Activated naive CD8-positive, alpha-beta T cell treated with anti-CD3 and anti-CD28 coated beads, Interleukin-2, amount 10 ng/mL, durations not matched to agents 7 days and 5 days (primary cell): ENCODE results near the gene TNFRSF21. TPM values are rescaled to one million over a fixed set of nuclear protein-coding genes. Genes with fewer than 3 reads are reported as not detected.

Experiments
- ATAC-seq: fragments of 150-1000 bp; cut with Tn5 transposase; one replicate; pipeline ENCODE4 v1.10.0; 2021; ENCODE audit warnings: low read depth, moderate library complexity
- POLR2A ChIA-PET: fragments of 350-600 bp; sonication (Branson Sonifier 250); formaldehyde crosslinking; loops from one replicate; lab custom pipeline; 2021; ENCODE audit warnings: antibody characterized with exemption; lab: Charles Lee
- DNase-seq: peaks from one replicate; pipeline ENCODE4 v3.0.0; 2021
- H3K27ac Mint-ChIP-seq: one replicate; pipeline ENCODE4 v1.8.0; 2022; ENCODE audit warnings: mild to moderate bottlenecking, mixed read lengths
- H3K27me3 Mint-ChIP-seq: one replicate; pipeline ENCODE4 v1.8.0; 2022; ENCODE audit warnings: mild to moderate bottlenecking, moderate library complexity, mixed read lengths
- H3K36me3 Mint-ChIP-seq: one replicate; pipeline ENCODE4 v1.8.0; 2021; ENCODE audit warnings: mild to moderate bottlenecking, mixed read lengths
- H3K4me1 Mint-ChIP-seq: one replicate; pipeline ENCODE4 v1.8.0; 2021; ENCODE audit warnings: mixed read lengths
- H3K4me3 Mint-ChIP-seq: one replicate; pipeline ENCODE4 v1.8.0; 2022; ENCODE audit warnings: mild to moderate bottlenecking, moderate library complexity, mixed read lengths
- H3K9me3 Mint-ChIP-seq: one replicate; pipeline ENCODE4 v1.8.0; 2021; ENCODE audit warnings: mixed read lengths
- total RNA-seq, 2 experiments: library from RNA; stranded (reverse); gene quantifications; one replicate each; pipeline ENCODE4 v1.2.3, GENCODE V29; 2021

Gene TNFRSF21
- total RNA-seq, 2 experiments from 2014 or later, result 0.62 to 0.83 TPM

DNA sequence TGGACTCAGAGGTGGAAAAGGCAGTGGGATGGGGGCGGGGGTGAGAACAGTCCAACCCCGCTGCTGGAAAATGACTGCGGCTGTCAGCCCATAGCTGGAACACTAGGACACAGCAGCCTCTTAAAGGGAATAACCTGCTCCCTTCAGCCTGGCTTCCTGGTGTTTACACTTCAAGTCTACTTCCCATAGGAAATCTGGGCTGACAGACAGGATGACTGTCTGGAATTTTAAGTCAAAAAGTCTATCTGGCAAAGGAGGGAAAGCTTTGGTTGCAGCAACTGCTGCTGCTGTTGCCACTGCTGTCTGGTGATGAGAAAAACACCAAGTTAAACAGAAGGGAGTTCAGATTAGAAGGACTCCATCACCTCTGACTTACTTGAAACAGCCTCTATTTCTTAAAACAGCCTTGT is 44.9 kb downstream of the TNFRSF21 start:
- H3K27me3 Mint-ChIP-seq, result no peaks in the 10 kb centered on the region
- no peak for DNase-seq
- H3K4me3 Mint-ChIP-seq, result no peak overlapping the region
- no peak for ATAC-seq
- no peaks in the 10 kb centered on the region for H3K36me3 Mint-ChIP-seq
- no peaks in the 10 kb centered on the region for H3K4me1 Mint-ChIP-seq
- POLR2A ChIA-PET, result no interaction called here
- no peaks in the 10 kb centered on the region for H3K9me3 Mint-ChIP-seq
- no peak overlapping the region for H3K27ac Mint-ChIP-seq

DNA sequence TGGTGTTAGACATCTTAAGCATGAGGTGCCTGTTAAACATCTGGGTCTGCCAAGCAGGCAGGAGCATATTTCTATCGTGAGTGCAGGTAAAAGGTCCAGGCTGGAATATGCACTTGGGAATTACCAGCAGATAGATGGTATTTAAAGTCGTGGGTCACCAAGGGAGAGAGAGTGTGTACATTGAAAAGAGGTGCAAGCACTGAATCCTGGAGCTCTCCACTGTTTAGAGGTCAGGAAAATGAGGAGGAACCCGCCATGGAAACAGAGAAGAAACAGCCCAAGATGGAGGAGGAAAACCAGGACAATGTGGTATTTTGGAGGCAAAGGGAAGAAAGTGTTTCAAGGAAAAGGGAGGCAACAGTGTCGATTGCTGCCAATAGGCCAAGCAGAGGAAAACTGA is 46.4 kb downstream of the TNFRSF21 start:
- DNase-seq (no peak), ATAC-seq (no peak)
- Mint-ChIP-seq H3K9me3 (no peaks in the 10 kb centered on the region), H3K27me3 (no peaks in the 10 kb centered on the region), H3K4me3 (no peak overlapping the region), H3K4me1 (no peaks in the 10 kb centered on the region), H3K36me3 (peaks cover 1% of the 10 kb centered on the region), H3K27ac (no peak overlapping the region)
- POLR2A ChIA-PET, result no interaction called here

DNA sequence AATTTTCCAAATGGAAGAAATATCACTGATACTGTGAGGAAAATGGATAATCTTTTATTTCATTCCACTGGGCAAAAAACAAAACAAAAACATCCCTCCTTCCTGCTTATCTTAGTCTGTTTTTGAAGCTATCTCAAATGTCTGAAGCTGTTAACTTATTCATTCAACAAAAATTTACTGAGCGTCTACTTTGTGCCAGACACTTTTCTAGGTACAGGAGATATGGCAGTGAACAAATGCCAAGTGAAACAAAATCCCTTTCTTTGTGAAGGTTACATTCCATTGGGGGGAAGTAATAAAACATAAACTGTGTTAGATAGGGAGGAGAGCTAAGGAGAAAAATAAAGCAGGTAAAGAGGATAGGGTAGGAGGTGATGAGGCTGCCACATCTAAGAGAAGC is 47.5 kb downstream of the TNFRSF21 start:
- H3K9me3 Mint-ChIP-seq, result no peaks in the 10 kb centered on the region

DNA sequence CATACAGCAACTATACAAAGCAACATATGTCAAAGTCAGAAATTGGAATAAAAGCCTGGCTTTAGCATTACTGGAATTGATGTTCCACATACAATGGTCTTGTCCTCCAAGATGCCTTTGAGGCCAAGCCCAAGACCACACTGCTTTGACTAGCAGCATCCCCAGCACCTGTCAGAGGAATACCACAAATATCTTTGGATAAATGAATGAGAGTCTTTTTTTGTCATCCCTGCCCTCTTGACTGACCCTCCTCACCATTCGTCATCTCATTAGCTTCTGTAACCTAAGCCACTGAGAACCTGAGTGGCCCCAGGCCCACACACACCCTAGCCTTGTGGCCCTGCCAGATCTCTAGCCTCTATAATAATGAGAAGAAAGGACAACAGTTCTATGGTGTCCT is 48.5 kb downstream of the TNFRSF21 start:
- no peak for ATAC-seq
- H3K4me1 Mint-ChIP-seq, result no peaks in the 10 kb centered on the region

More for the DNA sequence above, 47.5 kb downstream of the TNFRSF21 start:
- Mint-ChIP-seq H3K27me3 (no peaks in the 10 kb centered on the region), H3K4me3 (no peak overlapping the region), H3K36me3 (peaks cover 1% of the 10 kb centered on the region), H3K27ac (no peak overlapping the region), H3K4me1 (no peaks in the 10 kb centered on the region)
- DNase-seq (no peak), ATAC-seq (no peak)
- POLR2A ChIA-PET, result no interaction called here

DNA sequence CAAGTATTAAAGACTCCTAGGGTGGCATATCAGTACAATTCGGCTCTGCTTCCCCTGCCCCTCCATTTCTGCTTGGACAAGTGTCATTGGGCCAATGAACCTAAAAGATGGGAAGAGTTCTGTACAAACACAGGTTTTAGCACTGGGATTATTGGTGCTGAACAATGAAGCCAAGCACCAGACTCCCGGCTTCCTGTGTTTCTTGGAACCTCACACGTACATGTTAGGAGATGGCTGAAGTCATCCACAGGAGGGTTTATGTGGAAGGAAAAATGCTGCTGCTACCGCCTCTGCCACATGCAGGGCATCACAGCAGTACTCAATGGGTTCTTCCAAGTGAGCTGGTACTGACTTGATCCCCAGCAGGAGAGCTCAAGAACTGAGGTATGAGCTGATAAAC is 49.7 kb downstream of the TNFRSF21 start:
- POLR2A ChIA-PET, result no interaction called here
- ATAC-seq, result no peak
- no peaks in the 10 kb centered on the region for H3K4me1 Mint-ChIP-seq

More for the DNA sequence above, 48.5 kb downstream of the TNFRSF21 start:
- POLR2A ChIA-PET, result no interaction called here
- peaks cover 1% of the 10 kb centered on the region for H3K36me3 Mint-ChIP-seq
- H3K27ac Mint-ChIP-seq, result no peak overlapping the region
- no peak overlapping the region for H3K4me3 Mint-ChIP-seq
- H3K27me3 Mint-ChIP-seq, result no peaks in the 10 kb centered on the region
- no peak for DNase-seq
- H3K9me3 Mint-ChIP-seq, result no peaks in the 10 kb centered on the region

DNA sequence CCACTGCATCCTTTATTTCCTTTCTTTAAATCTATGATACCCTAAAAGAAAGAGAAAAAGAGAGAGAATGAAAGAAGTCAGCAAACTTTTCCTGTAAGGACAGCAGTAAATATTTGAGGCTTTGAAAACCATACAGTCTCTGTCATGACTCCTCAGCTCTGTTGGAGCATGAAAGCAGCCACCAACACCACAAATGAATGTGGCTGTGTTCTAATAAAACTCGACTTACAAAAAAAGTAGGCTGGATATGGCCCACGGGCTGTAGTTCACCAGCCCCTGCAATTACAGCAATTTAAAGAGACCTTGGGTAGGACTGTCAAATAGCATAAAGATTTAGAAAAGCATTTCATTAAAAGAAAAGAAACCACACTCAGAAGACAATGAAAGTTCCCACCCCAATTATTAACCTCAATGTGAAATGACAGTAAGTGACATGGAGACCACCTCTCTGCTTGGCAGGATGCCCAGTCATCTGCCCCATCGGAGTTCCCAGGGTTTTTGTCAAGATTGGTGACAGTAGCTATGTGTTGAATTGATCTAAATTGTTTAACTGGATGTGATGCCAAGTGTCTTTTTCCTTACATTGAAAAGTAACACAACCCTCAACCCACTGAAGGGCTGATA is 50.9 kb downstream of the TNFRSF21 start:
- ATAC-seq, result no peak
- no peaks in the 10 kb centered on the region for H3K9me3 Mint-ChIP-seq
- H3K4me3 Mint-ChIP-seq, result no peak overlapping the region
- peaks cover 1% of the 10 kb centered on the region for H3K36me3 Mint-ChIP-seq
- no peak for DNase-seq
- no peaks in the 10 kb centered on the region for H3K4me1 Mint-ChIP-seq
- POLR2A ChIA-PET, result no interaction called here
- H3K27ac Mint-ChIP-seq, result no peak overlapping the region
- no peaks in the 10 kb centered on the region for H3K27me3 Mint-ChIP-seq

More for the DNA sequence above, 49.7 kb downstream of the TNFRSF21 start:
- Mint-ChIP-seq H3K27ac (no peak overlapping the region), H3K9me3 (no peaks in the 10 kb centered on the region), H3K4me3 (no peak overlapping the region), H3K36me3 (peaks cover 1% of the 10 kb centered on the region), H3K27me3 (no peaks in the 10 kb centered on the region)
- no peak for DNase-seq

DNA sequence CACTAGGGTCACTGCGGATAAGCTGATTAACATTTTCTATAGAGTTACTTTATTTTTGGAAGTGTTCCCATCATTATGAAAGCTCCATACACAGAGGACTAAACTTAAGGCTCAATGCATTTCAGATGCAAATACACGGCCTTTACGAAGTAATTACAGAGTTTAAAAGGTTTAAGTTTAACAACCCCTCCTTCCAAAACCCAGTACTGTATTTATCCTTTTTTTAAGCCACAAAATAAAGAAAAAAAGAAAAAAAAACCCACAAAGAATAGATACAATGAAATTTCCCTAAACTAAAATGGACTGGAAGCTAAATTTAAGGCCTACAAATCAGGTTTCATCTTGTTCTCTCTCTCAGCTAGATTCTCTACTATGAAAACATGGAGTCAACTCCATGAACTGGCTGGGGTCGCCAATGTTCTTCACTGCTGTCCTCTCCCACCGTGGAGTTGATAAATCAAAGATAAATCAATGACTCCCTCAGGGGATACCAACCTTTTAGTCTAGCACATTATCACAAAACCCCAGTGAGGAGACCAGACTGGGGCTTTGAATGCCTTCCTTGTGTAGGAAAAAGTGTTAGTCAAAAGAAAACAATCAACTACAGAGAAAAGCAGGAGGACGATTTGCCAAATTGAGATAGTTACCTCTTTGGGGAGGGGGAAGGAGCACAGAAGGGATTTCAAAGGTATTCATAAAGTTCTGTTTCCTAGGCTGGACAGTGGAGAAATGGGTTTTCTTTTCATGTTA is 52.5 kb downstream of the TNFRSF21 start:
- ATAC-seq (no peak), DNase-seq (no peak)
- no peaks in the 10 kb centered on the region for H3K9me3 Mint-ChIP-seq
- H3K4me1 Mint-ChIP-seq, result peaks cover 2% of the 10 kb centered on the region
- H3K27me3 Mint-ChIP-seq, result no peaks in the 10 kb centered on the region
- H3K4me3 Mint-ChIP-seq, result no peak overlapping the region
- no peak overlapping the region for H3K27ac Mint-ChIP-seq
- POLR2A ChIA-PET, result no interaction called here
- peaks cover 1% of the 10 kb centered on the region for H3K36me3 Mint-ChIP-seq

DNA sequence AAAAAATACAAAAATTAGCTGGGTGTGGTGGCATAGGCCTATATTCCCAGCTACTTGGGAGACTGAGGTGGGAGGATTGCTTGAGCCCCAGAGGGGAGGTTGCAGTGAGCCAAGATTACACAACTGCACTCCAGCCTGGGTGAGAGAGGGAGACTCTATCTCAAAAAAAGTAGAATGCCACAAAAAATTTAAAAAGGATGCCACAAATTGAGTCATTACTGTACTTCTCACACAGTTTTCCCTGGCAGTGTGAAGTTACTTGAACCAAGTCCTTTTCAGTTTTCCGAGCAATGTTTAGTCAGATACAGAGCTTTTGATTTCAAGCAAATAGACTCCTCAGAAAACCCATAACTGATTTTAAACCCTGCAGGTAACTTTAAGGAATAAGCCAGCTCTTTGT is 53.3 kb downstream of the TNFRSF21 start:
- Mint-ChIP-seq H3K27ac (no peak overlapping the region), H3K4me1 (peaks cover 2% of the 10 kb centered on the region), H3K36me3 (peaks cover 1% of the 10 kb centered on the region), H3K4me3 (no peak overlapping the region), H3K27me3 (no peaks in the 10 kb centered on the region), H3K9me3 (no peaks in the 10 kb centered on the region)
- POLR2A ChIA-PET, result no interaction called here
- no peak for DNase-seq
- ATAC-seq, result no peak

DNA sequence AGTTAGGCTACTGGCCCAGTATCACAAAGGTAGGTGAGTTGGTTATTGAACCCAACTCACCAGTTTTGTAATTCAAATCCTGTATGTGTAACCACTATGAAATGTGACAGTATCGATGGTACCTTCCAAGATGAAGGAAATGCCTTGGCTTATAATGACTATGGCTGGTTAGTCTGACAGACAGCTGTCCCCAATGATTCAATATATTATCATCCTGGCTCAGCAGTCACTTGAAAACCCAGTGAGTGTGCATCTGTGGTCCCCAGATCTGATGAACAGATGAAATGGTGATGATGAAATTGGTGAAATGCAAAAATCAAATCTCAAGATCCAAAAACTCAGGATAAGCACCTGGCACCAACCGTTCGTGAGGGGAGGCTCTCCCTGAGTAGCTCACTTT is 54.8 kb downstream of the TNFRSF21 start:
- DNase-seq (no peak), ATAC-seq (no peak)
- no peak overlapping the region for H3K4me3 Mint-ChIP-seq
- peaks cover 1% of the 10 kb centered on the region for H3K36me3 Mint-ChIP-seq
- peaks cover 2% of the 10 kb centered on the region for H3K4me1 Mint-ChIP-seq
- no peaks in the 10 kb centered on the region for H3K9me3 Mint-ChIP-seq
- H3K27ac Mint-ChIP-seq, result no peak overlapping the region
- H3K27me3 Mint-ChIP-seq, result no peaks in the 10 kb centered on the region
- POLR2A ChIA-PET, result no interaction called here

DNA sequence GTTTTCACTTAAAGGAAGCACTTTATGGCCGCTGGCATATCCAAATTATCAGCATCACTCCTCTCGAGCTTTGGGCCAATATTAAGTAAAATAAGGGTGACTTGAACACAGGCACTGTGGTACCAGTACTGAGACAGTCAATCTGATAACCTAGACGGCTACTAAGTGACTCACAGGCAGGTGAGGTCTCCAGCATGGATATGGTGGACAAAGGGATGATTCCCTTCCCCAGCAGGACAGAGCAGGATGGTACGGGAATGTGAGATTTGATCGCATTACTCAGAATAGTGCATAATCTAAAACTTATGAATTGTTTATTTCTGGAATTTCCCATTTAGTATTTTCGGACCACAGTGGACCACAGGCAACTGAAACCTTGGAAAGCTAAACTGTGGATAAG is 55.7 kb downstream of the TNFRSF21 start:
- Mint-ChIP-seq H3K4me3 (no peak overlapping the region), H3K4me1 (peaks cover 2% of the 10 kb centered on the region), H3K27me3 (no peaks in the 10 kb centered on the region), H3K36me3 (no peaks in the 10 kb centered on the region), H3K27ac (no peak overlapping the region), H3K9me3 (no peaks in the 10 kb centered on the region)
- POLR2A ChIA-PET, result no interaction called here
- ATAC-seq (no peak), DNase-seq (no peak)

DNA sequence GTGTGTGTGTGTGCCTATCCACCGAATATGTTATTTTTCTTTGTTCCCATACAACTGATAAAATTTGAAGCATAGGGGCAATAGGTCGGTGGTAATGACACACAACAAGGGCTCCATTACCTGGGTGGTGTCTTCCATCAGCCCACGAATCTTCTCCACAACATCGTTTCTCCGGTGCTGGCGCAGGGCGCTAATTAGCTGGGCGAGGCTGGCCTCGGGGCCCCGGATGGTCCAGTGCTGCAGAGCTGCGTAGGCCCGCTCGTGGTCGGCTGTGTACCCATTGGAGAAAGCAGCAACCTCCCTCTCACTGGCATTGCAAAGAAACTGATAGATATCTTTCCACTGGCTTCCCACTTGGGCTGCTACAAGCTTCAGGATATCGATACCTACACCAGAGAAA is 56.6 kb downstream of the TNFRSF21 start:
- DNase-seq (no peak), ATAC-seq (no peak)
- Mint-ChIP-seq H3K4me3 (no peak overlapping the region), H3K27me3 (no peaks in the 10 kb centered on the region), H3K4me1 (peaks cover 2% of the 10 kb centered on the region), H3K27ac (no peak overlapping the region), H3K36me3 (no peaks in the 10 kb centered on the region), H3K9me3 (no peaks in the 10 kb centered on the region)
- POLR2A ChIA-PET, result no interaction called here

DNA sequence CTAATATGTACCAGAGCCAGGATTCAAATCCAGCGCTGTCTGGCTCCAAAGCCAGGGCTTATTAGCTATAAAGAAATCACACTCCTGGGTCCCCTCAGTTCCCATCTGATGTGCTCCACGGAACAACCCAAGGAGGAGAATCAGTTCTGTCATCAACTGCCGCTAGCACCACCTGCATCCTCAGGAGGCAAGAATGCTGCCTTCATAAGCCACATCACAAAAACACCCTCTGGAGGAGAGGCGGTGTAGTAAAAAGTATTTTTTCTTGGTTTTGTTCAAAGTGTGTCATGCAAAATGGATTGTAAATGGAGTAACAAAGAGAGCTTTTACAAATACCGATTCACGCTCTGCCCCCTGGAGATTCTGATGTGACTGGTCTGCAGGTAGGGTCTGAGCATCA is 57.1 kb downstream of the TNFRSF21 start:
- no peak for ATAC-seq
- Mint-ChIP-seq H3K27me3 (no peaks in the 10 kb centered on the region), H3K36me3 (no peaks in the 10 kb centered on the region), H3K4me1 (peaks cover 2% of the 10 kb centered on the region), H3K27ac (no peak overlapping the region), H3K9me3 (no peaks in the 10 kb centered on the region), H3K4me3 (no peak overlapping the region)
- DNase-seq, result no peak
- POLR2A ChIA-PET, result no interaction called here

DNA sequence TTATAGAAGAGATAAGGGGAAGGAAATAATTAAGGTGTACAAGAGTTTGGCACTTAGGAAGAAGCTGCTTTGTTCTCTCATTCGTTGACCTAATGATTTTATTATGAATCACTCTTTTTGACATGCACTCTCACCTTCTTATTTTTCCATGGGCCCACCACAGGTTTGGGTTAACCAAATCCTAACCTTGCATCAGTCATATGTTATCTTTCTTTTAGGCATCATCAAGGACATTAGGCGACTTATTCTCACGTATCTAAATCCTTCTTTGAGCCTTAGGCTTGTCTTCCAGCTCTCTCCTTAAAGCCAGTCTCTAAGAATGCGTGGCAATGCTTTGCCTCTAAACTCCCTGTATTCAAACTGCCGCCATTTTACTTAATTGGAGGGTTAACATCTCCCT is 58.3 kb downstream of the TNFRSF21 start:
- Mint-ChIP-seq H3K4me1 (peaks cover 4% of the 10 kb centered on the region), H3K27me3 (no peaks in the 10 kb centered on the region), H3K36me3 (no peaks in the 10 kb centered on the region), H3K27ac (no peak overlapping the region), H3K9me3 (no peaks in the 10 kb centered on the region), H3K4me3 (no peak overlapping the region)
- ATAC-seq (no peak), DNase-seq (no peak)
- POLR2A ChIA-PET, result no interaction called here

DNA sequence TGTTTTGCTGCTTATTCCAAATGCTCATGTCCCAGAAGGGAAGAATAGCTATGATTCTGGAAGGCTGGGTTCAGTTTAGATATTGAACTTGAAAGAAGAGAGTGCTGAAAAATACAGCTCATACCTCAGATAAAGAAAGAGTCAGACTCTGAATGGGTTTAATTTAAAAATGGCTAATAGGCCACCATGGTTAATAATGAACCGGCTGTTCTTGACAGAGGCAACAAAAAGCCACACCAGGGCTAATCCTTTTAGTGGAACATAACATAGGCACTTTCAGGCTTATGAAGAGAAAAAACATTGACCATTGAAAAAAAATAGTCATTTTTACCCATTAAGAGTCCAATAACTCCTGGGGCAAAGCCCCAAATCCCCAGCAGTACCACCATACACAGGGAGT is 59.4 kb downstream of the TNFRSF21 start:
- no peak overlapping the region for H3K4me3 Mint-ChIP-seq

More for the DNA sequence above, 59.4 kb downstream of the TNFRSF21 start:
- no peak for DNase-seq
- no peak for ATAC-seq
- Mint-ChIP-seq H3K4me1 (peaks cover 12% of the 10 kb centered on the region), H3K27ac (no peak overlapping the region), H3K27me3 (no peaks in the 10 kb centered on the region), H3K36me3 (no peaks in the 10 kb centered on the region), H3K9me3 (no peaks in the 10 kb centered on the region)
- POLR2A ChIA-PET, result no interaction called here
